Measurements from ENCODE around the gene MEP1A.

GRCh38 chr6:46763466-46763865 is 29.7 kb upstream of the MEP1A start:
- TF ChIP-seq CTCF (conservative IDR thresholded peaks at IDR 0.05) (no peak), EZH2 (IDR thresholded peaks at IDR 0.05; ENCODE audit: low read depth) (no peak)

All from PC-9 (cell line).